Middle frontal gyrus (tissue), 1 donor: Measurements from ENCODE around the gene RRP12.

Source experiments
- DNase-seq: peaks from one replicate; pipeline ENCODE4 v3.0.0-alpha.2; 2015; ENCODE audit warnings: low spot score; ENCODE audit errors: extremely low spot score

RRP12 gene

DNA sequence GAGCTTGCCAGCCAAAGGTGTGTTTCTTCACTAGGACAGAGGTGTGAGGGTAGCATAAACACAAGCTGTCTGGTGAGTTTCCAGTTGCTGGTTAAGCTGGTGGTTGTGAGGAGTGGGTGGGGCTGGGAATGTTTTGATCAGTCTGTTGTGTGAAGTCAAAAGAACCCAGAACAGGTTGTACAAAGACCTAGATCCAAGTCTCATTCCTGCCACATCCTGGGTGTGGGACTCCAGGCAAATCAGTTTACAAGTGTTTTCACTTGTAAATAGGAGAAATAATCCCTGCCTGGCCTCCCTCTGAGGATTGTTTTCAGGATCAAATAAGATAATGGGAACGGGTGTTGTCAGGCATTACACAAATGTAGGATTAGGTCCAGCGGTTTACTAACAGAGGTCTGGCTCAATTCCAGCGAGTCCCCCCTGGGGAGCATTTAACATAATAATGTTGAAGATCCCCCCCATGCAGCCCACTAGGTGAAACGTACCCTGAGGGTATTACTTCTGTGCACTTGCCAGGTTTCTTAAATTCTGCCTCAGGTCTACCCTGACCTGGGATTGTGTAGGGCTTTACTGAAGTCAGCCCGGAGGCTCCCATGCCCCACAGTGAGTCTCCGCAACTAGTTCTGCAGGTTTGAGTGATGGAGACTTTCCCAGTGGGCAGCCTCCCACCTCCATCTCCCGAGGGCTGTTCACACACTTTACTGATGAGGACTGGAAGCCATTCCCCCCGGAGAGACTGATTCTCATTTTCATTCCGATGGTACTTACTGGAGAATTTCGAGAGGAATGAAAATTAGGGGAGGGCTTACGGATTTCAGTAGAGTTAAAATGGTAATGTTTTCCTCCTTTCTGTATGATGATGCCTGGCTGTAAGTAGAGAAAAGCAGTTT is 64.0 kb downstream of the RRP12 start:
- DNase-seq = no peak

DNA sequence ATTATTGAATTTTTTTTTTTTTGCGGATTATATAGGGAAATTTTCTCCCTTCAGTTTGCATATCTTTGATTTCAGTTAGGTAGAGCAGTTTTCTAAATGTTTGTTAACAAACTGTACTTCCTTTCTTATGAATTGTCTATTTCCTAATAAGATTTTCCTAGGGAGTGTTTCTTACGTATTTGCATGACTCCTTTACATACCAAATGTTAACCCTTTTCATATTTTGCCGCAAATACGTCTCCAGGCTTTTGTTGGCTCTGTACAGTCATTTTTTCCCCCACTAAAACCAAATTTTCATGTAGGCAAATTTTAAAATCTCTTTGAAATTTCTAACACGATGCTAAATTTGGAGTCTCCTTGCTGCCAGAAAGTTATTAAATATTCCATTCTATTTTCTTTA is 64.7 kb downstream of the RRP12 start:
- DNase-seq = no peak

- no peak for DNase-seq
Observed at GRCh38 chr10:97336006-97336405, 65.1 kb downstream of the RRP12 start.

GRCh38 chr10:97335188-97335619 is 65.9 kb downstream of the RRP12 start:
- no peak for DNase-seq

- peak; percentile 78 for DNase-seq
Observed at GRCh38 chr10:97334370-97335175, 66.6 kb downstream of the RRP12 start, which contains the start of gene FRAT2. Gene FRAT2 (minus strand): TSS chr10:97334729. CDS start chr10:97334572, 157 bp downstream.

- no peak for DNase-seq
Observed at GRCh38 chr10:97333601-97334369, 67.4 kb downstream of the RRP12 start.

DNA sequence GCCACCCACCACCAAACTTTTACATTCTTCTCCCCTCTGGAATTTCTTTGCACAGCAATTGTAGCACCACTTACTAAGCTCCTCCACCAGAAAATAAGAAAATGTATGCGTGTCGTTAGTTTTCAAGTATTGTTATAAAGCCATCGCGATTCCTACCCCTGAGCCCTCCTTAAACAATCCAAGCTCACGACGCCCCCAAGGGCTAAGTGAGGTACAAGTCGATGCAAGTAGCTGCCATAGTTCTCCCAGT is 67.9 kb downstream of the RRP12 start:
- no peak for DNase-seq

GRCh38 chr10:97332591-97333350 is 68.4 kb downstream of the RRP12 start:
- DNase-seq = peak; percentile 68

DNA sequence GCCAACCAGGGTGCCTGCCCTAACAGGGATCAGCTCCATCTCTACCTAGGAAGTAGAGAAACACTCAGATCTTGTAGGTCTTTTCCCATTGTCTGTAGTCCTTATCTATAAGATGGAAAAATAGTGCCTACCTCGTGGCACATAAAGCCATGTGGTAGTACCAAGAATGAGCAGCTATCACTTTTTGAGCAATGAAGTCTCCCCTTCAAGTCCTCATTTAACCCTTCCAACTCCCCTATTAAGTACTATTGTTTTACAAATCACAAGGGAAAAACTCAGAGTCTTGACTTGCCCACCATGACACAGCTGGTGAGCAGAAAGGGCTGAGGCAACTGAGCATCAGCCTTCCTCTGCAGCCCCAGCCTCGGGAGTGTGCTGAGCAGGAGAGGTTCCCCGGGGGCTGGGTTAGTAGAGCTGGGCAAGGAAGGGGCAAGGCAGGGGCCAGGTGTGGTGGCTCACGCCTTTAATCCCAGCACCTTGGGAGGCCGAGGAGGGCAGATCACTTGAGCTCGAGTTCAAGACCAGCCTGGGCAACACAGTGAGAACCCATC is 69.9 kb downstream of the RRP12 start:
- DNase-seq = no peak

DNA sequence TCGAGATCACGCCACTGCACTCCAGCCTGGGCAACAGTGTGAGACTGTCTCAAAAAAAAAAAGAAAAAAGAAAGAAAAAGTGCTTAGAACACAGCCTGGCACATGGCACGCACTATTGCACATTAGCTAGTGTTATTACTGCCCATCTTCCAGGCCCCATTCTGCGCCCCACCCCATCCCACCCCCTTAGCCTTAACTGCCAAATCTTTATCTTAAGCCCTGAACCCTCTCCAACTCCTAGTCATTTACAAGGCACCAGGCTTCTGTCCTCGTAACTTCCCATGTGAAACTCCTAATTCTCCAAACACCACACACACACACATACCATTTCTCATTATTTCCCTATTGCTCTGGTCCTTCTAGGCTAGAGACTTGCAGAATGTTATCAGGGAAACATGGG is 71.4 kb downstream of the RRP12 start:
- no peak for DNase-seq

- no peak for DNase-seq
Observed at GRCh38 chr10:97328646-97329453, 72.3 kb downstream of the RRP12 start.

- DNase-seq = no peak
Observed at GRCh38 chr10:97327348-97328294, 73.5 kb downstream of the RRP12 start.

DNA sequence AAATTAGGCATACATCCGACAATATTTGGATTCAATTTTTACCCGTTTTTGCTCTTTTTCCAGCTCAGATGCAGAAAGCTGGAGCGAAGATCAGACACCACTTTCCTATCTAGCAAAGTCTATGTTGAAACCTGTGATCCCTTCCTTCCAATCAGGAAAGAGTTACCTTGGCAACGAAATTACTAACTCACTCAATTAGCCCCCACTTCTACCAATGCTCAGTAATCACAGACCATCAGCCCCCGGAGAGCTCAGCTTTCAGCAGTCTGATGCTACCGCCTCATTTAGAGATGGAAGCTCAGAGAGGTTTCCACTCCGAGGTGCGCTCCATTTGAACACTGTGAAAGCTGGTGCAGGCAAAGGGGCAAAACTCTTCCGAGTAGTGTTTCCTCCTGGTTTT is 75.4 kb downstream of the RRP12 start:
- no peak for DNase-seq

DNA sequence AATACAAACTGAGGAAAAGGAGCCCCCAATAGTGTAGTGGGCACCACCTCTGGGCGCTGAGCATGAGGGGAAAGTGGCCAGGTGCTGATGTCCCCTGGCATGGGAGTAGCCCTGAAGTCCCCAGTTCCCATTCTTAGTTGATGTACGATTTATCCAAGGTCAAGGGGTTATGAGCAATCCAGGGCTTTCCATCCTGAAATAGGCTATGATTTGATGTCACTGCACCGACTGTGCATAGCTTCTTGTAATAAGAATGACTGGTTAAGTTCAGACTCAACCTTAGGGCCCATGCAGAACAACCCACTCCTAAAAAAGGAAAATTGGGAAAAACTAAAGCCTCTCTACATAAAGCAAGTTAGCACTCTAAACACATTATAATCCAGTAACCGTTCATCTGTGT is 77.6 kb downstream of the RRP12 start:
- DNase-seq = no peak

- DNase-seq = no peak
Observed at GRCh38 chr10:97321804-97322190, 79.3 kb downstream of the RRP12 start.

GRCh38 chr10:97321032-97321803 is 79.9 kb downstream of the RRP12 start:
- DNase-seq = no peak

DNA sequence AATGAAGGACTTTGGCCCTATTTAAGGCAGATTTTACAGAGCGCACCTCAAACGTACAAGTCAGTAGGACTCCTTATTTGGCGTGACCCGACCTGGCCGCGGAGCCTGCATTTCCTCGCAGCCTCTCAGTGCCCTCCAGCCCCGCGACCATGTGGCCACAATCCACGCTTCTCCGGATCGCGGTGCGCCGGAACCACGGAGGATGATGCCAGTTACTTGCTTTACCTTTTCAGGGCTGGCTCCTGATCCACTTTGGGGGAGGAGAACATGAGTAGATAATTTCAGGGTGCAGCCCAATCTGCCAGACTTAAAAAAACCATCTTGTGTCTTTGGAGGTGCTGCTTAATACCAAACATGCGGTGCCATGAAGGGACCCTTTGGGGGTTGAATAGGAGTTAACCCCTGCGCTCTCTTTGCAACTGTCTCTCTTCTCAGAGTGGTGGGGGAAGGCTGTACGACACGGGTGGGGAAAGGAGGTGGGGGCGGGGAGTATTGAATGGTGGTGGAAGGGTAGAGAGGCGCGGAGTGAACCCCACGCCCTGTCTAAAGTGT is 80.6 kb downstream of the RRP12 start:
- no peak for DNase-seq
